OCI-LY1 (cell line): Measurements from ENCODE around the gene SCNN1B.

ENCODE experiments used
- CTCF ChIP-seq: fragments of 200-600 bp; sonication (generic), shearing (Covaris generic); IDR thresholded peaks from 2 replicates; pipeline ENCODE4 v1.5.1; 2017; ENCODE audit warnings: mild to moderate bottlenecking, antibody characterized with exemption, low read length, moderate library complexity, mixed read lengths
- EZH2 ChIP-seq: fragments of 200-600 bp; sonication (generic), shearing (Covaris generic); IDR thresholded peaks from 2 replicates; pipeline ENCODE4 v1.8.0; 2017; ENCODE audit warnings: borderline replicate concordance, mixed run types, mild to moderate bottlenecking, antibody characterized with exemption, low read length, moderate library complexity, mixed read lengths

GRCh38 chr16:23428351-23428750 is 126.2 kb downstream of the SCNN1B start:
- TF ChIP-seq CTCF (no peak), EZH2 (no peak)
